ENCODE measurements around the gene SCN3B.

The SCN3B gene

GRCh38 chr11:123678246-123678645, 23.8 kb upstream of the SCN3B start:
- no peak for DNase-seq
- Histone ChIP-seq H3K36me3 (ENCODE audit: control insufficient read depth in 4 of 4, insufficient read depth in 4 of 4, low read length in 3 of 4) (no peaks in the 10 kb centered on the region), H3K27ac (ENCODE audit: insufficient read depth in 1 of 2, low read depth in 1 of 2, low read length in 2 of 2, poor library complexity in 1 of 2, severe bottlenecking in 2 of 2) (no peak overlapping the region), H3K9me3 (ENCODE audit: control extremely low read depth in 1 of 5, control insufficient read depth in 4 of 5, insufficient read depth in 2 of 5, low read depth in 1 of 5, low read length in 4 of 5) (no peaks in the 10 kb centered on the region), H3K4me1 (ENCODE audit: control extremely low read depth in 1 of 4, control insufficient read depth in 4 of 4, insufficient read depth in 4 of 4, low read length in 3 of 4) (no peaks in the 10 kb centered on the region), H3K4me3 (ENCODE audit: control insufficient read depth in 1 of 7, extremely low read depth in 1 of 7, insufficient read depth in 4 of 7, low read depth in 2 of 7, low read length in 6 of 7) (no peak overlapping the region), H3K27me3 (replicated peaks in 2 of 5; ENCODE audit: control insufficient read depth in 4 of 5, insufficient read depth in 5 of 5, low read length in 4 of 5) (peaks cover 0 to 4% (median under 1%) of the 10 kb centered on the region in 5 experiments)
- ChIA-PET POLR2A (no interaction called here), CTCF (interaction anchor here (1.6 kb wide), 1 partner anchor 27 kb away, joined by 6 read pairs; no protein-coding TSS in a partner anchor)
- whole genome bisulfite sequencing (ENCODE audit: insufficient coverage): 95% methylated on average over 2 of the region's 2 CpGs

GRCh38 chr11:123677510-123677909, 23.1 kb upstream of the SCN3B start:
- Histone ChIP-seq H3K36me3 (ENCODE audit: control insufficient read depth in 4 of 4, insufficient read depth in 4 of 4, low read length in 3 of 4) (no peaks in the 10 kb centered on the region), H3K4me3 (ENCODE audit: control insufficient read depth in 1 of 7, extremely low read depth in 1 of 7, insufficient read depth in 4 of 7, low read depth in 2 of 7, low read length in 6 of 7) (no peak overlapping the region), H3K27ac (ENCODE audit: insufficient read depth in 1 of 2, low read depth in 1 of 2, low read length in 2 of 2, poor library complexity in 1 of 2, severe bottlenecking in 2 of 2) (no peak overlapping the region), H3K9me3 (ENCODE audit: control extremely low read depth in 1 of 5, control insufficient read depth in 4 of 5, insufficient read depth in 2 of 5, low read depth in 1 of 5, low read length in 4 of 5) (no peaks in the 10 kb centered on the region), H3K27me3 (replicated peaks in 2 of 5; ENCODE audit: control insufficient read depth in 4 of 5, insufficient read depth in 5 of 5, low read length in 4 of 5) (peaks cover 0 to 2% (median 0%) of the 10 kb centered on the region in 5 experiments), H3K4me1 (ENCODE audit: control extremely low read depth in 1 of 4, control insufficient read depth in 4 of 4, insufficient read depth in 4 of 4, low read length in 3 of 4) (no peaks in the 10 kb centered on the region)
- ChIA-PET POLR2A (no interaction called here), CTCF (interaction anchor here (1.6 kb wide), 1 partner anchor 28 kb away, joined by 6 read pairs; no protein-coding TSS in a partner anchor)
- WGBS (ENCODE audit: insufficient coverage): no CpG with 5 or more reads among the region's 2 CpGs
- no peak for DNase-seq

GRCh38 chr11:123674297-123674696, 19.9 kb upstream of the SCN3B start:
- no peaks in the 10 kb centered on the region for H3K9me3 ChIP-seq (ENCODE audit: control extremely low read depth in 1 of 5, control insufficient read depth in 4 of 5, insufficient read depth in 2 of 5, low read depth in 1 of 5, low read length in 4 of 5)
- H3K36me3 ChIP-seq (ENCODE audit: control insufficient read depth in 4 of 4, insufficient read depth in 4 of 4, low read length in 3 of 4): no peaks in the 10 kb centered on the region
- peaks cover 0 to 5% (median 0%) of the 10 kb centered on the region in 5 experiments for H3K27me3 ChIP-seq (replicated peaks in 2 of 5; ENCODE audit: control insufficient read depth in 4 of 5, insufficient read depth in 5 of 5, low read length in 4 of 5)
- POLR2A ChIA-PET: interaction anchor here (0.7 kb wide), 1 partner anchor 407 kb away, joined by 5 read pairs; no protein-coding TSS in a partner anchor
- no CpG with 5 or more reads among the region's 2 CpGs for WGBS (ENCODE audit: insufficient coverage)
- CTCF ChIA-PET: interaction anchor here (1.8 kb wide), 1 partner anchor 30 kb away, joined by 5 read pairs; no protein-coding TSS in a partner anchor
- no peak overlapping the region for H3K4me3 ChIP-seq (ENCODE audit: control insufficient read depth in 1 of 7, extremely low read depth in 1 of 7, insufficient read depth in 4 of 7, low read depth in 2 of 7, low read length in 6 of 7)
- H3K4me1 ChIP-seq (ENCODE audit: control extremely low read depth in 1 of 4, control insufficient read depth in 4 of 4, insufficient read depth in 4 of 4, low read length in 3 of 4): no peaks in the 10 kb centered on the region
- no peak overlapping the region for H3K27ac ChIP-seq (ENCODE audit: insufficient read depth in 1 of 2, low read depth in 1 of 2, low read length in 2 of 2, poor library complexity in 1 of 2, severe bottlenecking in 2 of 2)
- DNase-seq: no peak

GRCh38 chr11:123672568-123672967, 18.1 kb upstream of the SCN3B start:
- Histone ChIP-seq H3K4me1 (ENCODE audit: control extremely low read depth in 1 of 4, control insufficient read depth in 4 of 4, insufficient read depth in 4 of 4, low read length in 3 of 4) (no peaks in the 10 kb centered on the region), H3K27ac (ENCODE audit: insufficient read depth in 1 of 2, low read depth in 1 of 2, low read length in 2 of 2, poor library complexity in 1 of 2, severe bottlenecking in 2 of 2) (no peak overlapping the region), H3K36me3 (ENCODE audit: control insufficient read depth in 4 of 4, insufficient read depth in 4 of 4, low read length in 3 of 4) (no peaks in the 10 kb centered on the region), H3K4me3 (ENCODE audit: control insufficient read depth in 1 of 7, extremely low read depth in 1 of 7, insufficient read depth in 4 of 7, low read depth in 2 of 7, low read length in 6 of 7) (no peak overlapping the region), H3K9me3 (ENCODE audit: control extremely low read depth in 1 of 5, control insufficient read depth in 4 of 5, insufficient read depth in 2 of 5, low read depth in 1 of 5, low read length in 4 of 5) (no peaks in the 10 kb centered on the region), H3K27me3 (replicated peaks in 2 of 5; ENCODE audit: control insufficient read depth in 4 of 5, insufficient read depth in 5 of 5, low read length in 4 of 5) (peaks cover 0 to 4% (median 0%) of the 10 kb centered on the region in 5 experiments)
- CTCF ChIA-PET: no interaction called here
- no peak for DNase-seq
- 100% methylated on average over 3 of the region's 5 CpGs for WGBS (ENCODE audit: insufficient coverage)
- POLR2A ChIA-PET: no interaction called here

- Histone ChIP-seq H3K27me3 (replicated peaks in 2 of 5; ENCODE audit: control insufficient read depth in 4 of 5, insufficient read depth in 5 of 5, low read length in 4 of 5) (peaks cover 0 to 4% (median 0%) of the 10 kb centered on the region in 5 experiments), H3K9me3 (ENCODE audit: control extremely low read depth in 1 of 5, control insufficient read depth in 4 of 5, insufficient read depth in 2 of 5, low read depth in 1 of 5, low read length in 4 of 5) (no peaks in the 10 kb centered on the region), H3K36me3 (ENCODE audit: control insufficient read depth in 4 of 4, insufficient read depth in 4 of 4, low read length in 3 of 4) (no peaks in the 10 kb centered on the region), H3K4me3 (ENCODE audit: control insufficient read depth in 1 of 7, extremely low read depth in 1 of 7, insufficient read depth in 4 of 7, low read depth in 2 of 7, low read length in 6 of 7) (no peak overlapping the region), H3K27ac (ENCODE audit: insufficient read depth in 1 of 2, low read depth in 1 of 2, low read length in 2 of 2, poor library complexity in 1 of 2, severe bottlenecking in 2 of 2) (no peak overlapping the region), H3K4me1 (ENCODE audit: control extremely low read depth in 1 of 4, control insufficient read depth in 4 of 4, insufficient read depth in 4 of 4, low read length in 3 of 4) (no peaks in the 10 kb centered on the region)
- CTCF ChIA-PET: no interaction called here
- WGBS (ENCODE audit: insufficient coverage): 82% methylated on average over 9 of the region's 9 CpGs
- DNase-seq: no peak
- POLR2A ChIA-PET: no interaction called here
Measured at GRCh38 chr11:123671534-123671933, 17.1 kb upstream of the SCN3B start.

GRCh38 chr11:123670081-123670480, 15.7 kb upstream of the SCN3B start:
- ChIA-PET CTCF (no interaction called here), POLR2A (no interaction called here)
- H3K36me3 ChIP-seq (ENCODE audit: control insufficient read depth in 4 of 4, insufficient read depth in 4 of 4, low read length in 3 of 4): no peaks in the 10 kb centered on the region
- H3K4me3 ChIP-seq (ENCODE audit: control insufficient read depth in 1 of 7, extremely low read depth in 1 of 7, insufficient read depth in 4 of 7, low read depth in 2 of 7, low read length in 6 of 7): no peak overlapping the region
- H3K27me3 ChIP-seq (replicated peaks in 2 of 5; ENCODE audit: control insufficient read depth in 4 of 5, insufficient read depth in 5 of 5, low read length in 4 of 5): peaks cover 0 to 4% (median 0%) of the 10 kb centered on the region in 5 experiments
- no peaks in the 10 kb centered on the region for H3K9me3 ChIP-seq (ENCODE audit: control extremely low read depth in 1 of 5, control insufficient read depth in 4 of 5, insufficient read depth in 2 of 5, low read depth in 1 of 5, low read length in 4 of 5)
- 100% methylated on average over 1 of the region's 1 CpG for whole genome bisulfite sequencing (ENCODE audit: insufficient coverage)
- no peak overlapping the region for H3K27ac ChIP-seq (ENCODE audit: insufficient read depth in 1 of 2, low read depth in 1 of 2, low read length in 2 of 2, poor library complexity in 1 of 2, severe bottlenecking in 2 of 2)
- DNase-seq: no peak
- H3K4me1 ChIP-seq (ENCODE audit: control extremely low read depth in 1 of 4, control insufficient read depth in 4 of 4, insufficient read depth in 4 of 4, low read length in 3 of 4): no peaks in the 10 kb centered on the region

- peaks cover 0 to 4% (median 0%) of the 10 kb centered on the region in 5 experiments for H3K9me3 ChIP-seq (ENCODE audit: control extremely low read depth in 1 of 5, control insufficient read depth in 4 of 5, insufficient read depth in 2 of 5, low read depth in 1 of 5, low read length in 4 of 5)
- no peak for DNase-seq
- no CpG with 5 or more reads among the region's 1 CpG for WGBS (ENCODE audit: insufficient coverage)
- no peak overlapping the region for H3K27ac ChIP-seq (ENCODE audit: insufficient read depth in 1 of 2, low read depth in 1 of 2, low read length in 2 of 2, poor library complexity in 1 of 2, severe bottlenecking in 2 of 2)
- no peak overlapping the region for H3K4me3 ChIP-seq (ENCODE audit: control insufficient read depth in 1 of 7, extremely low read depth in 1 of 7, insufficient read depth in 4 of 7, low read depth in 2 of 7, low read length in 6 of 7)
- H3K4me1 ChIP-seq (ENCODE audit: control extremely low read depth in 1 of 4, control insufficient read depth in 4 of 4, insufficient read depth in 4 of 4, low read length in 3 of 4): no peaks in the 10 kb centered on the region
- ChIA-PET POLR2A (no interaction called here), CTCF (no interaction called here)
- H3K27me3 ChIP-seq (replicated peaks in 2 of 5; ENCODE audit: control insufficient read depth in 4 of 5, insufficient read depth in 5 of 5, low read length in 4 of 5): no peaks in the 10 kb centered on the region
- no peaks in the 10 kb centered on the region for H3K36me3 ChIP-seq (ENCODE audit: control insufficient read depth in 4 of 4, insufficient read depth in 4 of 4, low read length in 3 of 4)
Measured at GRCh38 chr11:123665306-123665705, 10.9 kb upstream of the SCN3B start.
